Body of pancreas (tissue), 4 donors: Measurements from ENCODE around the gene MUC12.
"Not testable (repeated sequence)": the region's sequence is repeated elsewhere in the genome, so short reads cannot be mapped to it uniquely, and the experiment has no call there.

Experiments
- POLR2A ChIP-seq, 3 donors: fragments of 450-650 bp; IDR thresholded peaks; one replicate each; pipeline ENCODE4 v1.6.1; 2016; ENCODE audit warnings: antibody characterized with exemption in 3 of 3, mild to moderate bottlenecking in 2 of 3
- TF ChIP-seq, protein P1 (sequence below), 7 experiments: fragments of 450-650 bp in 4 of 7; fragments of 200-600 bp in 3 of 7; sonication (generic) in 3 of 7; IDR thresholded peaks; one replicate each; pipeline ENCODE4 v1.5.1; 2016 to 2019; ENCODE audit warnings: antibody characterized with exemption in 7 of 7

- TF ChIP-seq POLR2A (IDR thresholded peaks at IDR 0.05), result not testable (repeated sequence)
- TF ChIP-seq, protein P1, sequence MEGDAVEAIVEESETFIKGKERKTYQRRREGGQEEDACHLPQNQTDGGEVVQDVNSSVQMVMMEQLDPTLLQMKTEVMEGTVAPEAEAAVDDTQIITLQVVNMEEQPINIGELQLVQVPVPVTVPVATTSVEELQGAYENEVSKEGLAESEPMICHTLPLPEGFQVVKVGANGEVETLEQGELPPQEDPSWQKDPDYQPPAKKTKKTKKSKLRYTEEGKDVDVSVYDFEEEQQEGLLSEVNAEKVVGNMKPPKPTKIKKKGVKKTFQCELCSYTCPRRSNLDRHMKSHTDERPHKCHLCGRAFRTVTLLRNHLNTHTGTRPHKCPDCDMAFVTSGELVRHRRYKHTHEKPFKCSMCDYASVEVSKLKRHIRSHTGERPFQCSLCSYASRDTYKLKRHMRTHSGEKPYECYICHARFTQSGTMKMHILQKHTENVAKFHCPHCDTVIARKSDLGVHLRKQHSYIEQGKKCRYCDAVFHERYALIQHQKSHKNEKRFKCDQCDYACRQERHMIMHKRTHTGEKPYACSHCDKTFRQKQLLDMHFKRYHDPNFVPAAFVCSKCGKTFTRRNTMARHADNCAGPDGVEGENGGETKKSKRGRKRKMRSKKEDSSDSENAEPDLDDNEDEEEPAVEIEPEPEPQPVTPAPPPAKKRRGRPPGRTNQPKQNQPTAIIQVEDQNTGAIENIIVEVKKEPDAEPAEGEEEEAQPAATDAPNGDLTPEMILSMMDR (IDR thresholded peaks at IDR 0.05), result not testable (repeated sequence)
These were observed 33.0 kb downstream of the MUC12 start for GRCh38 chr7:101002333-101002732.
